Activated naive CD8-positive, alpha-beta T cell (primary cell): ENCODE measurements around the gene CASP2.
"Not testable (repeated sequence)": the region's sequence is repeated elsewhere in the genome, so short reads cannot be mapped to it uniquely, and the experiment has no call there.

Experiments
- H3K27ac Mint-ChIP-seq: one replicate; pipeline ENCODE4 v1.8.0; 2021; ENCODE audit warnings: mixed read lengths
- H3K27me3 Mint-ChIP-seq: one replicate; pipeline ENCODE4 v1.8.0; 2021; ENCODE audit warnings: mixed read lengths
- H3K36me3 Mint-ChIP-seq: one replicate; pipeline ENCODE4 v1.8.0; 2021; ENCODE audit warnings: mixed read lengths
- H3K4me1 Mint-ChIP-seq: one replicate; pipeline ENCODE4 v1.8.0; 2021; ENCODE audit warnings: low read depth, mixed read lengths
- H3K4me3 Mint-ChIP-seq: one replicate; pipeline ENCODE4 v1.8.0; 2021; ENCODE audit warnings: mild to moderate bottlenecking, mixed read lengths
- H3K9me3 Mint-ChIP-seq: one replicate; pipeline ENCODE4 v1.8.0; 2021; ENCODE audit warnings: low read depth, mixed read lengths

CASP2 gene

DNA sequence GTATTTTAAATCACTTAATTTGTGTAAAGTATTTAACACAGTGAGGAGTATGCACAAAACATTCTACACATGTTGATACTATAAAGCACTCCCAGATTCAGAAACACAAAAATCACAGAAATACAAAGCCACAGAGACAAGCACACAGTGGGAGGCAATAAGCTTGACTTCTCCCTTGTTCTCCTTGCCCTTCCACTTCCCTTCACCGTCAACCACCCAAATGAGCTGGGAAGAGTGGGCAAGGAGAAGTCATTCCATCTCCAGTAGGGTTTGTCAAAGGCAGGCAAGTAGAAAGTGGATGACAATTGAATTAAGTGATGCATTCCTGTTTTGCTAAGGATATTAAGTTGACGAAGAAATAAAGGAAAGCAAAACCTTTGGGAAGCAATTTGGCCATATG, 7.6 kb upstream of the CASP2 start:
- no peaks in the 10 kb centered on the region for H3K27me3 Mint-ChIP-seq
- peaks cover 43% of the 10 kb centered on the region for H3K4me1 Mint-ChIP-seq
- H3K4me3 Mint-ChIP-seq, result peak overlapping the region; percentile 83
- no peaks in the 10 kb centered on the region for H3K36me3 Mint-ChIP-seq
- no peaks in the 10 kb centered on the region for H3K9me3 Mint-ChIP-seq
- peak overlapping the region; percentile 93 for H3K27ac Mint-ChIP-seq

- H3K27me3 Mint-ChIP-seq, result no peaks in the 10 kb centered on the region
- peaks cover 43% of the 10 kb centered on the region for H3K4me1 Mint-ChIP-seq
- no peak overlapping the region for H3K27ac Mint-ChIP-seq
- H3K4me3 Mint-ChIP-seq, result no peak overlapping the region
- no peaks in the 10 kb centered on the region for H3K36me3 Mint-ChIP-seq
- H3K9me3 Mint-ChIP-seq, result no peaks in the 10 kb centered on the region
Observed at GRCh38 chr7:143281529-143281928, 6.6 kb upstream of the CASP2 start.

GRCh38 chr7:143282124-143282523, 6.0 kb upstream of the CASP2 start:
- Mint-ChIP-seq H3K36me3 (no peaks in the 10 kb centered on the region), H3K9me3 (no peaks in the 10 kb centered on the region), H3K4me3 (no peak overlapping the region), H3K4me1 (peaks cover 48% of the 10 kb centered on the region), H3K27ac (no peak overlapping the region), H3K27me3 (no peaks in the 10 kb centered on the region)

DNA sequence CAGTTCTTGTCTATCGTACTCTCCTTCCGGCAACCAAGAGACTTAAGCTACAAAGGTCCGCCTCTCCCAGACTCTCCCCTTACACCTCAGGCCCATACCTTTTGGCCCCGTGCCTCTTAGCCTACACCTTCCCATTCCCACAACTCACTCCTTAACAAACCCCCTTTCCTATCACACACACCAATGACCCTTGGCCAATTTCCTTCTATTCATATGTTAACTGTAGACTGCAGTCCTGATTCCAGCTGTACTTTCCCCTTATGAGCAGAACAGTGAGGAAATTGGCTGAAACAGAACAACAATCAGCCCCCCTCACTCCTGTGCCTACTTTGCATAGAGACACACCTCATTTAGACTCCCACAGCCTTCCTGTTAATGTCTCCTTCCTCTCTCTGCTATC, 4.8 kb upstream of the CASP2 start:
- Mint-ChIP-seq H3K9me3 (no peaks in the 10 kb centered on the region), H3K27me3 (no peaks in the 10 kb centered on the region), H3K27ac (no peak overlapping the region)

DNA sequence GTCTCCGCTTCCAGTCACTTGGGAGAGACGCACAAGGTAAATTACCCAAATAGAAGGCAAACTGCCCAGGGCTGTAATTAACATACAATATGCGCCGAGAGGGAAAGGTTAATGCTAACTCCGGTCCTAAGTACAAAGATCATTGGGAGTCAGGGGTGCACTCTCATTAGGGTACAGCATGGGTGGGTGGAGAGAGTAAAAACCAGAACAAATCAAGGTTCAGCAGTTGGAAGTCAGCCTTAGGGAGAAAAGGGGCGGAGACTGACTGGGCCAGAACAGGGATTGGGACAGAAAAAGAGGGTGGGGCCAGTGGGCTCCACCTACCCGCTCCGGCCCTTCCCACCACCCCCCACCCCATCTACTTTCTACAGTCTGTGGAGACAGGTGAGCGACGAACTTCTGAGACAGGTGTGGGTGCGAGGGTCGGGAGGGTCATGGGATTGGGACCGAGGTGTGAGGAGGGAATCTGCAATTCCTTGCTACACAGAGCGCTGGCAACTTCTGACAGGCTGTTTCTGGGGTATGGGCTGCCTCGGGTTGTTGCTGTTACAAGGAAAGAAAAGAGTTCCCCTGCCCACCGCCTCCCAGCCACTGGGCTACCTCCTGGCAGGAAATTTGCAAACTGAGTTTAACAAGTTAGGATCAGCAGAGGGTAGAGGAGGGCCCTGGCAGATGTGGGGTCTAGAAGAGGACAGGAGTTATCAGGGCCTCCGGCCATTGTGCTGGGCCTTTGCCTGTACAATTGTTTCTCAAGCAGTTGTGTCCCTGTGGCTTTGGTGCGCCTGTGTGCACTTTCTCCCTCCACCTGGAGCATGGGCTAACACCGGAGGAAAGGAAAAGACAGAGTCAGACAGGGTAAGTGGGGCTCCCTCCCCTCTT, 3.3 kb upstream of the CASP2 start, which contains the start of gene TMEM139:
TMEM139 (plus strand) TSS at position 368 of the 879 bp plus-strand sequence. CDS start 1,000 bp downstream, outside the sequence.
- Mint-ChIP-seq H3K36me3 (no peaks in the 10 kb centered on the region), H3K4me1 (peaks cover 52% of the 10 kb centered on the region), H3K9me3 (no peaks in the 10 kb centered on the region), H3K4me3 (no peak within 1 kb of the TSS), H3K27ac (no peak within 1 kb of the TSS), H3K27me3 (no peaks in the 10 kb centered on the region)

More for the DNA sequence above, 4.8 kb upstream of the CASP2 start:
- Mint-ChIP-seq H3K36me3 (no peaks in the 10 kb centered on the region), H3K4me3 (no peak overlapping the region), H3K4me1 (peaks cover 54% of the 10 kb centered on the region)

GRCh38 chr7:143285470-143285778, 2.7 kb upstream of the CASP2 start:
- Mint-ChIP-seq H3K9me3 (no peaks in the 10 kb centered on the region), H3K4me3 (no peak overlapping the region), H3K27ac (no peak overlapping the region), H3K27me3 (no peaks in the 10 kb centered on the region), H3K4me1 (peaks cover 52% of the 10 kb centered on the region), H3K36me3 (no peaks in the 10 kb centered on the region)

GRCh38 chr7:143285806-143286521, 2.2 kb upstream of the CASP2 start:
- no peaks in the 10 kb centered on the region for H3K9me3 Mint-ChIP-seq
- H3K36me3 Mint-ChIP-seq, result peaks cover 2% of the 10 kb centered on the region
- H3K4me3 Mint-ChIP-seq, result no peak overlapping the region
- no peak overlapping the region for H3K27ac Mint-ChIP-seq
- no peaks in the 10 kb centered on the region for H3K27me3 Mint-ChIP-seq
- H3K4me1 Mint-ChIP-seq, result peaks cover 53% of the 10 kb centered on the region

GRCh38 chr7:143286522-143286890, 1.6 kb upstream of the CASP2 start:
- Mint-ChIP-seq H3K27me3 (no peaks in the 10 kb centered on the region), H3K4me1 (peaks cover 56% of the 10 kb centered on the region), H3K27ac (peak overlapping the region; percentile 37), H3K4me3 (peak overlapping the region; percentile 59), H3K9me3 (no peaks in the 10 kb centered on the region), H3K36me3 (peaks cover 4% of the 10 kb centered on the region)

GRCh38 chr7:143287339-143287934, 714 bp upstream of the CASP2 start:
- Mint-ChIP-seq H3K27me3 (no peaks in the 10 kb centered on the region), H3K27ac (peak overlapping the region; percentile 88), H3K4me1 (peaks cover 59% of the 10 kb centered on the region), H3K4me3 (peak overlapping the region; percentile 91), H3K36me3 (peaks cover 5% of the 10 kb centered on the region), H3K9me3 (no peaks in the 10 kb centered on the region)

GRCh38 chr7:143288836-143289235, 685 bp downstream of the CASP2 start:
- Mint-ChIP-seq H3K9me3 (no peaks in the 10 kb centered on the region), H3K4me3 (peak overlapping the region; percentile 98), H3K36me3 (peaks cover 6% of the 10 kb centered on the region), H3K27me3 (no peaks in the 10 kb centered on the region), H3K27ac (peak overlapping the region; percentile 96), H3K4me1 (peaks cover 55% of the 10 kb centered on the region)

- H3K27ac Mint-ChIP-seq, result peak overlapping the region; percentile 96
Observed at GRCh38 chr7:143289421-143289820, 1.3 kb downstream of the CASP2 start.

GRCh38 chr7:143289888-143290287, 1.7 kb downstream of the CASP2 start:
- H3K4me3 Mint-ChIP-seq, result peak overlapping the region; percentile 98
- peak overlapping the region; percentile 96 for H3K27ac Mint-ChIP-seq
- peaks cover 56% of the 10 kb centered on the region for H3K4me1 Mint-ChIP-seq
- H3K27me3 Mint-ChIP-seq, H3K9me3 Mint-ChIP-seq, H3K36me3 Mint-ChIP-seq: not testable (repeated sequence)

More at GRCh38 chr7:143289421-143289820, 1.3 kb downstream of the CASP2 start:
- Mint-ChIP-seq H3K36me3 (peaks cover 9% of the 10 kb centered on the region), H3K4me1 (peaks cover 55% of the 10 kb centered on the region), H3K27me3 (no peaks in the 10 kb centered on the region), H3K9me3 (no peaks in the 10 kb centered on the region), H3K4me3 (peak overlapping the region; percentile 98)

DNA sequence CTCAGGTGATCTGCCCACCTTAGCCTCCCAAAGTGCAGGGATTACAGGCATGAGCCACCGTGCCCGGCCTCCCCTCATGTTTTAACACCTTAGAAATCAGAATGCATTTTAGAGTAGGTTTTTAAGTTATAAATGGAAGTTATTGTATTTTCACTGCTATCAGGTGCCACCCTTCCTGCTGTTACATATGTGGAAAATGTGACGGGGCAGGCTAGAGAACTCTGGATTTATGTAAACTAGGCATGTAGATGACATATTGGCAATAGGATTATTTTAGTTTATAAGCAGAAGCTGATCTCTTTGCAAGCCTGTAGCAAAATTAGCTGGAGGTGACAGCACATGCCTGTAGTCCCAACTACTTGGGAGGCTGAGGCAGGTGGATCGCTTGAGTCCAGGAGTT, 2.1 kb downstream of the CASP2 start:
- Mint-ChIP-seq H3K9me3 (no peaks in the 10 kb centered on the region), H3K27me3 (no peaks in the 10 kb centered on the region), H3K4me3 (peak overlapping the region; percentile 98), H3K4me1 (peaks cover 59% of the 10 kb centered on the region), H3K36me3 (peaks cover 9% of the 10 kb centered on the region), H3K27ac (peak overlapping the region; percentile 46)

- Mint-ChIP-seq H3K27me3 (no peaks in the 10 kb centered on the region), H3K4me1 (peaks cover 66% of the 10 kb centered on the region), H3K4me3 (no peak overlapping the region)
Observed at GRCh38 chr7:143292876-143293275, 4.7 kb downstream of the CASP2 start.

DNA sequence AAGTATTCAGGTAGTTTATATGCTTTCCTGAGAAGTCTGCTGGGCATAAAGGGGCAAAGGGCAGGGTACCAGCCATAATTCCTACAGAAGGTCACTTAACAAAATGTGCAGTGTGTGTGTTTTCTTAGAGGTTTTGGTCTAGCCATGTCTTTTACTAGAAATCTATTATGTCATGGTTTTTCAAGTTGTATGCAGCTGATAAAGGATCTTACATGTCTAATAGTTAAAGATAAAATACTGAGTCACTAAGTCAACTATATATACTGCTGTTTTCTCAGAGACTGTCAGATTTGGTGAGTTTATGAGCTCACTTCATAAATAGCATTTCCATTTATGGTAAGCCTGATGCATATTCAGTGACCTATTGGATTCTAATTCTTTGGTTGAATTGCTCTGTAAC, 7.7 kb downstream of the CASP2 start:
- H3K9me3 Mint-ChIP-seq, result no peaks in the 10 kb centered on the region
- H3K36me3 Mint-ChIP-seq, result peaks cover 16% of the 10 kb centered on the region
- H3K4me3 Mint-ChIP-seq, result peak overlapping the region; percentile 4
- peaks cover 52% of the 10 kb centered on the region for H3K4me1 Mint-ChIP-seq
- H3K27ac Mint-ChIP-seq, result peak overlapping the region; percentile 58
- H3K27me3 Mint-ChIP-seq, result no peaks in the 10 kb centered on the region

More at GRCh38 chr7:143292876-143293275, 4.7 kb downstream of the CASP2 start:
- Mint-ChIP-seq H3K36me3 (peaks cover 12% of the 10 kb centered on the region), H3K9me3 (no peaks in the 10 kb centered on the region), H3K27ac (no peak overlapping the region)
